ENCODE data around the gene FAM90A1.
"Not testable (repeated sequence)": the region's sequence is repeated elsewhere in the genome, so short reads cannot be mapped to it uniquely, and the experiment has no call there.

DNA sequence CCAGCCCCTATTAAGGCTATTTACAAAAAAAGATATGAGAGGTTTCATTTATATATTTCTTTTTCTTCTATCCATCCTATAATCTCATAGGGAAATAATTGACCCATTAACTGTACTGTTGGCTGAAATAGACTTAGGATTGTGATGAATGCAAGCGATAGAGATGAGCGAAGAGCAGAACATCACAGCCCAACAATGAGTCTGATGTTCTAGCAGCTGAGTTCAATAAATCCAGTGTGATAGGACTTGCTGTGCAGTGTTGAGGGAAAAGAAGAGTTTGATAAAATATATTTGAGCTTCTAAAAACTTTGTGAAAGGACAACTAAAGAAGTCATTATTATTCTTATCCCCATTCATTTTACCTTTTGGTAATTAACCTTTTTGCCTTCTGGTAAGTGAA lies 54.5 kb downstream of the FAM90A1 start:
- not testable (repeated sequence) for TF ChIP-seq CTCF (IDR thresholded peaks at IDR 0.05; ENCODE audit: low read length); EZH2phosphoT487 (IDR thresholded peaks at IDR 0.05; ENCODE audit: low read length); EZH2 (optimal IDR thresholded peaks at IDR 0.05; ENCODE audit: low read depth, low read length)
